ENCODE measurements around the gene KIT.
A peak's percentile ranks its signal among the peaks of the same experiment; 100 is the strongest.

Gene KIT

GRCh38 chr4:54707406-54707805, 49.6 kb downstream of the KIT start:
- DNase-seq (ENCODE audit: low read depth), result no peak

GRCh38 chr4:54708339-54709279, 50.9 kb downstream of the KIT start:
- DNase-seq (ENCODE audit: low read depth), result no peak

GRCh38 chr4:54709400-54709799, 51.6 kb downstream of the KIT start:
- no peak for DNase-seq (ENCODE audit: low read depth)

- DNase-seq (ENCODE audit: low read depth), result no peak
These were observed 54.4 kb downstream of the KIT start for GRCh38 chr4:54712206-54712605.

GRCh38 chr4:54714631-54715030, 56.9 kb downstream of the KIT start:
- no peak for DNase-seq (ENCODE audit: low read depth)

- DNase-seq (ENCODE audit: low read depth), result no peak
These were observed 58.8 kb downstream of the KIT start for GRCh38 chr4:54716478-54717065.

GRCh38 chr4:54717694-54718093, 59.9 kb downstream of the KIT start:
- no peak for DNase-seq (ENCODE audit: low read depth)

- peak; percentile 42 for DNase-seq (ENCODE audit: low read depth)
These were observed 61.6 kb downstream of the KIT start for GRCh38 chr4:54719378-54719777.

- DNase-seq (ENCODE audit: low read depth), result no peak
These were observed 65.5 kb downstream of the KIT start for GRCh38 chr4:54723220-54723619.

GRCh38 chr4:54723820-54724219, 66.1 kb downstream of the KIT start:
- DNase-seq (ENCODE audit: low read depth), result no peak

- no peak for DNase-seq (ENCODE audit: low read depth)
These were observed 69.2 kb downstream of the KIT start for GRCh38 chr4:54726907-54727306.

- DNase-seq (ENCODE audit: low read depth), result no peak
These were observed 69.6 kb downstream of the KIT start for GRCh38 chr4:54727346-54727745.

GRCh38 chr4:54728368-54728767, 70.6 kb downstream of the KIT start:
- DNase-seq (ENCODE audit: low read depth), result no peak

GRCh38 chr4:54729256-54729655, 71.5 kb downstream of the KIT start:
- DNase-seq (ENCODE audit: low read depth), result no peak

- no peak for DNase-seq (ENCODE audit: low read depth)
These were observed 72.8 kb downstream of the KIT start for GRCh38 chr4:54730581-54730980.

GRCh38 chr4:54731552-54731951, 73.8 kb downstream of the KIT start:
- no peak for DNase-seq (ENCODE audit: low read depth)

GRCh38 chr4:54731976-54732375, 74.2 kb downstream of the KIT start:
- no peak for DNase-seq (ENCODE audit: low read depth)

- DNase-seq (ENCODE audit: low read depth), result no peak
These were observed 79.7 kb downstream of the KIT start for GRCh38 chr4:54737421-54737820.

GRCh38 chr4:54741202-54741601, 83.4 kb downstream of the KIT start:
- no peak for DNase-seq (ENCODE audit: low read depth)

GRCh38 chr4:54742636-54743399, 85.1 kb downstream of the KIT start:
- DNase-seq (ENCODE audit: low read depth), result no peak

GRCh38 chr4:54743562-54743961, 85.8 kb downstream of the KIT start:
- DNase-seq (ENCODE audit: low read depth), result no peak

GRCh38 chr4:54744487-54744886, 86.7 kb downstream of the KIT start:
- no peak for DNase-seq (ENCODE audit: low read depth)
